Motor neuron (in vitro differentiated cells): ENCODE measurements around the gene CELSR2. TPM values are rescaled to one million over a fixed set of nuclear protein-coding genes. Genes with fewer than 3 reads are reported as not detected.

ENCODE experiments used
- ATAC-seq, 8 experiments: fragments of 200-7000 bp; cut with Tn5 transposase; replicated peaks in 6 of 8; 2 replicates each; pipeline ENCODE4 v1.8.0; 2021; ENCODE audit warnings: mild to moderate bottlenecking in 8 of 8, moderate library complexity in 8 of 8
- H3K27ac ChIP-seq, 2 donors: fragments of 250-450 bp; sonication (Bioruptor Pico); 2 replicates each; pipeline ENCODE4 v1.9.0; 2021; ENCODE audit warnings: antibody characterized with exemption in 2 of 2, mild to moderate bottlenecking in 2 of 2, moderate library complexity in 1 of 2
- H3K4me1 ChIP-seq, 2 donors: fragments of 250-450 bp; sonication (Bioruptor Pico); replicated peaks in 1 of 2; 2 replicates each; pipeline ENCODE4 v1.6.1; 2021; ENCODE audit warnings: antibody characterized with exemption in 2 of 2, mild to moderate bottlenecking in 2 of 2, moderate library complexity in 1 of 2
- H3K4me3 ChIP-seq, 5 donors: fragments of 250-450 bp; sonication (Bioruptor Pico); 2 replicates each; pipeline ENCODE4 v1.9.0; 2021; ENCODE audit warnings: antibody characterized with exemption in 5 of 5, mild to moderate bottlenecking in 5 of 5, moderate library complexity in 4 of 5
- WGBS, 10 experiments: fragments of 450-650 bp; shearing (Covaris generic); methylation state at CpG; one replicate each; pipeline ENCODE4 v1.0.0; 2022; 5-methylcytosine and 5-hydroxymethylcytosine counted together
- in situ Hi-C, 9 experiments: fragments of 400-800 bp; cut with MboI; loops; one replicate each; pipeline ENCODE4 v1.15.0; 2021; ENCODE audit warnings: low sequenced_read_pairs in 9 of 9, low pct_unique_long_range_greater_than_20kb in 2 of 9; ENCODE audit not compliant: unreplicated experiment in 9 of 9
- total RNA-seq, 8 experiments: library from RNA; unstranded; fragments of 300-600 nt; gene quantifications; 2 replicates each; pipeline versions ENCODE4 v1.2.3 to v1.2.4, GENCODE V29; 2022

Gene CELSR2
- 10 to 100 TPM in 7 of 8 experiments, 1 to 10 TPM in 1; 1.1 to 90.9 (median 43.3) TPM for total RNA-seq

GRCh38 chr1:109248797-109249629, at the start of gene CELSR2:
Gene CELSR2 (plus strand): TSS chr1:109249539. CDS start chr1:109250080, 541 bp downstream.
- peak; percentile 66 to 93 (median 74) for ATAC-seq
- 0 to 90% (median 18%) methylated on average over 1 to 15 of the region's 49 CpGs; no CpG with 5 or more reads in 3 of the 10 experiments for WGBS, 10 experiments
- Histone ChIP-seq H3K4me1 (peaks cover 33 to 59% of the 10 kb centered on the region in 2 donors), H3K4me3 (peak within 1 kb of the TSS; percentile 67 to 94 (median 86)), H3K27ac (peak within 1 kb of the TSS; percentile 86 to 89)
- in situ Hi-C loops, result no loop called here

GRCh38 chr1:109199710-109200109, 49.6 kb upstream of the CELSR2 start:
- H3K4me3 ChIP-seq, result no peak overlapping the region
- in situ Hi-C loops, result no loop called here
- ATAC-seq, result no peak
- 74 to 100% (median 88%) methylated on average over 2 to 10 of the region's 10 CpGs; no CpG with 5 or more reads in 4 of the 10 experiments for WGBS, 10 experiments
- H3K4me1 ChIP-seq, result peaks cover 15 to 22% of the 10 kb centered on the region in 2 donors
- no peak overlapping the region for H3K27ac ChIP-seq

GRCh38 chr1:109201123-109201703, 48.1 kb upstream of the CELSR2 start:
- Histone ChIP-seq H3K4me3 (no peak overlapping the region), H3K27ac (peak overlapping the region; percentile 0 to 8), H3K4me1 (peaks cover 15 to 22% of the 10 kb centered on the region in 2 donors)
- 0 to 60% (median 38%) methylated on average over 1 to 2 of the region's 2 CpGs; no CpG with 5 or more reads in 5 of the 10 experiments for WGBS, 10 experiments
- in situ Hi-C loops, result no loop called here
- peak; percentile 64 to 83 (median 77) for ATAC-seq

- WGBS, 10 experiments, result 33 to 100% (median 88%) methylated on average over 1 to 5 of the region's 5 CpGs; no CpG with 5 or more reads in 1 of the 10 experiments
- no peak overlapping the region for H3K4me3 ChIP-seq
- no peak for ATAC-seq
- in situ Hi-C loops, result no loop called here
- no peak overlapping the region for H3K27ac ChIP-seq
- H3K4me1 ChIP-seq, result peaks cover 7 to 8% of the 10 kb centered on the region in 2 donors
Observed at GRCh38 chr1:109204484-109204883, 44.9 kb upstream of the CELSR2 start.

- H3K4me3 ChIP-seq, result no peak overlapping the region
- peaks cover 3 to 4% of the 10 kb centered on the region in 2 donors for H3K4me1 ChIP-seq
- in situ Hi-C loops, result no loop called here
- 10 to 88% (median 73%) methylated on average over 1 to 2 of the region's 2 CpGs for WGBS, 10 experiments
- H3K27ac ChIP-seq, result no peak overlapping the region
- no peak for ATAC-seq
Observed at GRCh38 chr1:109206339-109206738, 43.0 kb upstream of the CELSR2 start.

GRCh38 chr1:109207467-109208103, 41.8 kb upstream of the CELSR2 start:
- H3K27ac ChIP-seq, result no peak overlapping the region
- ATAC-seq, result peak in 2 of 8 experiments; percentile 68 to 78

GRCh38 chr1:109208394-109208793, 40.9 kb upstream of the CELSR2 start:
- peak overlapping the region in 1 of 2 donors; percentile 26 for H3K27ac ChIP-seq
- H3K4me3 ChIP-seq, result no peak overlapping the region
- peaks cover 4 to 5% of the 10 kb centered on the region in 2 donors for H3K4me1 ChIP-seq
- WGBS, 10 experiments, result 22 to 95% (median 83%) methylated on average over 1 to 7 of the region's 7 CpGs; no CpG with 5 or more reads in 1 of the 10 experiments
- ATAC-seq, result peak in 7 of 8 experiments; percentile 27 to 78 (median 69)
- in situ Hi-C loops, result no loop called here

More at GRCh38 chr1:109207467-109208103, 41.8 kb upstream of the CELSR2 start:
- WGBS, 10 experiments, result 64 to 100% (median 86%) methylated on average over 3 to 6 of the region's 7 CpGs; no CpG with 5 or more reads in 1 of the 10 experiments
- no peak overlapping the region for H3K4me3 ChIP-seq
- H3K4me1 ChIP-seq, result no peaks in the 10 kb centered on the region
- in situ Hi-C loops, result no loop called here

GRCh38 chr1:109208836-109209463, 40.4 kb upstream of the CELSR2 start:
- no peak for ATAC-seq
- in situ Hi-C loops, result no loop called here
- WGBS, 10 experiments, result 64 to 100% (median 83%) methylated on average over 1 to 9 of the region's 9 CpGs; no CpG with 5 or more reads in 1 of the 10 experiments
- no peak overlapping the region for H3K4me3 ChIP-seq
- H3K4me1 ChIP-seq, result peaks cover 5 to 6% of the 10 kb centered on the region in 2 donors
- H3K27ac ChIP-seq, result no peak overlapping the region

- ATAC-seq, result no peak
- in situ Hi-C loops, result no loop called here
- no peak overlapping the region for H3K4me3 ChIP-seq
- H3K4me1 ChIP-seq, result peaks cover 5 to 6% of the 10 kb centered on the region in 2 donors
- WGBS, 10 experiments, result 64 to 90% (median 89%) methylated on average over 2 to 6 of the region's 8 CpGs; no CpG with 5 or more reads in 5 of the 10 experiments
- no peak overlapping the region for H3K27ac ChIP-seq
Observed at GRCh38 chr1:109210058-109210457, 39.3 kb upstream of the CELSR2 start.

- H3K27ac ChIP-seq, result peak overlapping the region; percentile 97 to 99
- peaks cover 21 to 24% of the 10 kb centered on the region in 2 donors for H3K4me1 ChIP-seq
- in situ Hi-C loops, result no loop called here
- peak overlapping the region; percentile 58 to 97 (median 84) for H3K4me3 ChIP-seq
- 20 to 94% (median 49%) methylated on average over 2 to 8 of the region's 10 CpGs; no CpG with 5 or more reads in 2 of the 10 experiments for WGBS, 10 experiments
- peak in 4 of 8 experiments; percentile 23 to 32 (median 29) for ATAC-seq
Observed at GRCh38 chr1:109213345-109213823, 36.0 kb upstream of the CELSR2 start.

GRCh38 chr1:109213824-109214693, 35.3 kb upstream of the CELSR2 start, which contains the start of gene SARS1:
Gene SARS1 (plus strand): TSS chr1:109213918. CDS start chr1:109213993, 75 bp downstream.
- ATAC-seq, result peak; percentile 81 to 92 (median 86)
- in situ Hi-C loops, result no loop called here
- 0 to 2% (median 1%) methylated on average over 3 to 46 of the region's 64 CpGs; no CpG with 5 or more reads in 2 of the 10 experiments for WGBS, 10 experiments
- H3K4me1 ChIP-seq, result peaks cover 21 to 24% of the 10 kb centered on the region in 2 donors
- H3K4me3 ChIP-seq, result peak within 1 kb of the TSS; percentile 58 to 97 (median 84)
- peak within 1 kb of the TSS; percentile 97 to 99 for H3K27ac ChIP-seq
